Posterior vena cava (tissue), 2 donors: Measurements from ENCODE around the gene KIAA1958. TPM values are rescaled to one million over a fixed set of nuclear protein-coding genes. Genes with fewer than 3 reads are reported as not detected.
"Not testable (repeated sequence)": the region's sequence is repeated elsewhere in the genome, so short reads cannot be mapped to it uniquely, and the experiment has no call there.

ENCODE experiments used
- DNase-seq: peaks from one replicate; pipeline ENCODE4 v3.0.0-alpha.2; 2020; ENCODE audit warnings: low spot score
- intact Hi-C, 2 donors: fragments of 100-400 bp; cut with DNase I; formaldehyde crosslinking; loops; one replicate each; pipeline versions ENCODE4 v1.14.1 to v1.14.2; 2022 to 2023
- total RNA-seq, 2 donors: library from RNA; stranded (reverse); fragmentation: NEBNext Ultra II Directional; extraction: Animal tissue kit (Norgen Biotek cat#: 25700); gene quantifications; one replicate each; pipeline ENCODE4 v1.2.1, GENCODE V29; 2021
- donor health status: DM: yes; HTN: yes; CAD: no.
- donor health status: DM: yes; HTN: yes; CAD: no.

Gene KIAA1958
- total RNA-seq, 2 donors from 2014 or later = 4.5 to 5.8 TPM

GRCh38 chr9:112487799-112488340, 1.2 kb downstream of the KIAA1958 start:
- intact Hi-C loops = no loop called here

GRCh38 chr9:112489039-112489546, 2.5 kb downstream of the KIAA1958 start:
- DNase-seq = no peak
- intact Hi-C loops = no loop called here

More at GRCh38 chr9:112487799-112488340, 1.2 kb downstream of the KIAA1958 start:
- DNase-seq = no peak

GRCh38 chr9:112489876-112490666, 3.4 kb downstream of the KIAA1958 start:
- intact Hi-C loops = no loop called here

GRCh38 chr9:112493393-112494137, 6.9 kb downstream of the KIAA1958 start:
- intact Hi-C loops = no loop called here

More at GRCh38 chr9:112489876-112490666, 3.4 kb downstream of the KIAA1958 start:
- DNase-seq = no peak

GRCh38 chr9:112494153-112494552, 7.5 kb downstream of the KIAA1958 start:
- DNase-seq = no peak
- intact Hi-C loops = no loop called here

More at GRCh38 chr9:112493393-112494137, 6.9 kb downstream of the KIAA1958 start:
- DNase-seq = no peak

- intact Hi-C loops = no loop called here
- DNase-seq = no peak
Measured at GRCh38 chr9:112495614-112496013, 9.0 kb downstream of the KIAA1958 start.

- DNase-seq = no peak
- intact Hi-C loops = no loop called here
Measured at GRCh38 chr9:112496074-112496722, 9.6 kb downstream of the KIAA1958 start.

- DNase-seq = no peak
- intact Hi-C loops = no loop called here
Measured at GRCh38 chr9:112500842-112501241, 14.2 kb downstream of the KIAA1958 start.

- DNase-seq = no peak
- intact Hi-C loops = no loop called here
Measured at GRCh38 chr9:112501287-112501686, 14.7 kb downstream of the KIAA1958 start.

GRCh38 chr9:112502175-112502946, 15.7 kb downstream of the KIAA1958 start:
- DNase-seq = no peak
- intact Hi-C loops = no loop called here

- no peak for DNase-seq
Measured at GRCh38 chr9:112503170-112503569, 16.5 kb downstream of the KIAA1958 start.

GRCh38 chr9:112505086-112505485, 18.5 kb downstream of the KIAA1958 start:
- intact Hi-C loops = no loop called here
- DNase-seq = no peak

More at GRCh38 chr9:112503170-112503569, 16.5 kb downstream of the KIAA1958 start:
- intact Hi-C loops = no loop called here

- DNase-seq = no peak
- intact Hi-C loops = no loop called here
Measured at GRCh38 chr9:112505607-112506006, 19.0 kb downstream of the KIAA1958 start.

- intact Hi-C loops = no loop called here
- no peak for DNase-seq
Measured at GRCh38 chr9:112506571-112506970, 19.9 kb downstream of the KIAA1958 start.

- no peak for DNase-seq
- intact Hi-C loops = no loop called here
Measured at GRCh38 chr9:112507001-112507680, 20.5 kb downstream of the KIAA1958 start.

GRCh38 chr9:112508377-112508776, 21.8 kb downstream of the KIAA1958 start:
- intact Hi-C loops = no loop called here
- DNase-seq = no peak

GRCh38 chr9:112512377-112512776, 25.8 kb downstream of the KIAA1958 start:
- DNase-seq, intact Hi-C loops: not testable (repeated sequence)

GRCh38 chr9:112516769-112517168, 30.1 kb downstream of the KIAA1958 start:
- intact Hi-C loops = no loop called here
- no peak for DNase-seq
